Putamen (tissue), 1 donor: Measurements from ENCODE around the gene INTS14.
"Not testable (repeated sequence)": the region's sequence is repeated elsewhere in the genome, so short reads cannot be mapped to it uniquely, and the experiment has no call there.

Experiments used
- DNase-seq: peaks from one replicate; pipeline ENCODE4 v3.0.0-alpha.2; 2016; ENCODE audit warnings: low spot score

Gene INTS14

DNA sequence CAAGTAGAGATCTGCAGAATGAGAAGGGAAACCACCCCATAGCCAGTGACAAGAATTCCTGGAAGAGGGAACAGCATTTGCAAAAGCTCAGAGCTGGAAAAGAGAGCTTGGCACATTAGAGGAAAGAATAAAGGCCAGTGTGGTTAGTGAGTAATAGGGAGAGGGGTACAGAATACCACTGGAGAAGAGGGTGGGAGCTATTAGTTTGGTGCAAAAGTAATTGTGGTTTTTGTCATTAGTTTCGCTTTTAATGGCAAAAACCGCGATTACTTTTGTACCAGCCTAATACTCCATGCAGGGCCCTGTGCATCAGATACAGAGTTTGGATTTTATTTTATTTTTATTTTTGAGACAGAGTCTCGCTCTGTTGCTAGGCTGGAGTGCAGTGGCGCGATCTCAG is 20.6 kb upstream of the INTS14 start:
- DNase-seq: no peak

DNA sequence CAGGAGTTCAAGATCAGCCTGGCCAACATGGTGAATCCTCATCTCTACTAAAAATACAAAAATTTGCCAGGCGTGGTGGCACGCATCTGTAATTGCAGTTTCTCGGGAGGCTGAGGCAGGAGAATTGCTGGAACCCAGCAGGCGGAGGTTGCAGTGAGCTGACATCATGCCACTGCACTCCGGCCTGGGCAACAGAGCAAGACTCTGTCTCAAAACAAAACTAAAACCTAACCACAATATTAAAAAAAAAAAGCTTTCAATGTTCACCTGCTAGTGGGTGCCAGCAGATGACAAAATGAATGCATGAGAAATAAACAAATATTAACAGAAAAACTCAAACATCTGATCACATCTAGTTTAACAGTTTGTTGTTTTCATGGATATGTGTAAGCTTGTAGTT is 19.8 kb upstream of the INTS14 start:
- no peak for DNase-seq

DNA sequence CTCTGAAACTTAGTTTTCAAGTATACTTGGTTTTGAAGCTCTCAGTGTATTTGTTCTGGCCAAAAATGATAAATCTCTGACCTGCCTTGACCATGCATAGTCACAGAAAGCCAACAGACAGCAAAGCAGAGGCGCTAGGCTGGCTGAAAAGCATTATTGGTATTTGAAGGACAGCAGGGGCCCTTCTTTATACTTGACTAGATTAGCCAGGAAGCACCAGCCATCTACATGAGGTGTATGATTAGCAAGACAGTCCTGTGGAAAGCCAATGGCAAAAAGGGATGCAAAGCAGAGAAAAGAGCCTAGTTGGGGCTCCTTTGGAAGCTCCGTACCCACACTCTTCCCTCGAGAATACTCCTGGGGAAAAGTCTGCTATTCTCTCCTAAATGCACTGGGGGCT is 18.6 kb upstream of the INTS14 start:
- DNase-seq: no peak

DNA sequence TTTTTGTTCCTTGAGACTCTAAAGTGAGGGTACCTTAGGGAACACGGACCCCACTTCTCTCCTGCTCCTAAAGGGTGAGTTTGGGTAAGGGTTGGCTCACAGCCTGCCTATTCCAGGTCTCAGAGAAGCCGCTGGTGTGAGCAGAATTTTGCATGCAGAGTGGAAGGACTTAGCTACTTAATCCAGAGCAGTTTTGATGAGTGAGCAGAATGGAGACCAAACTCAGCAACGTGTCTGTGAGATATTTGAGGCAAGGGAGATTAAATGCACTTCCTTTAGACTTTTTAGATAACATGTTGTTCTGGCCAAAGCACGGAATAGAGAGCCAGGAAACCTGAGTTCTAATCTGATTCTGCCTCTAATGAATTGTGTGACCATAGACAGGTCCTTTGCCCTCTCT is 15.9 kb upstream of the INTS14 start:
- DNase-seq: no peak

DNA sequence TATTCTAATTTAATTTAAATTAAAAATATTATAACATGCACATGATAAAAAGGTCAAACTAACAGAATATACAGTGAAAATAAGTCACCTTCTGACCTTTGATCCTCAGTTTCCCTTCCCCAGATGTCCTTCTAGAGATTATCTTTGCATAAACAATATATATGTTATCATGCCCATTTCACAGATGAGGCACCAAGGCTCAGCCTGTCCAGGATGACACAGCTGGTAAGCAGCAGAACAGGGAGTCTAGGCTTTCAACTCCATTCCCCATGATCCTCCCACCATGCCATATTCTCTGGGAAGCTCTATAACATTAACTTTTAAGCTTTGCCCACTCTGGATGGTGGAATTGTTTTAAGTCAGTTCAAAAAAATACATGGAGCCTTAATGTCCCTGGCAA is 12.2 kb upstream of the INTS14 start:
- no peak for DNase-seq

DNA sequence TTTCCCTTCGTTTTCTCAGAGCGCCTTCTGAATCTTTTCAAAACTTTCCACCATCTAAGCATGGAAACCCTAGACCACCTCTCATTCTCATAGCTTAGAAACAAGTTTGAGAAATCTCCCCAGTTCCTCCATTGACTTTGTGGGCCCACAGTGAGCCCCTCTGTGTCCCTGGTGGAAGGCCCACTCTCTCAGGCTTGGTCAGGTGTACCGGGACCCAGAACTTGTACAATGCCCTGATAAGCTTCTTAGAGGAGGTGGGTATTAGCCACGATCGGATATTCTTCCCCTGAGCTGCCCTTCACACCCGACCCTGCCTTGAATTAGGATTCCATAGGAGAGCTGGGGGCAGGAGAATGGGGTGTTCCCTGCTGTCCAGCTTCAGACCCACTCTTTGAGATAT is 10.7 kb upstream of the INTS14 start, which contains the start of gene SLC24A1:
Gene SLC24A1 (plus strand): TSS at position 301 of the 400 bp plus-strand sequence. CDS start 2,143 bp downstream, outside the sequence.
- no peak for DNase-seq

DNA sequence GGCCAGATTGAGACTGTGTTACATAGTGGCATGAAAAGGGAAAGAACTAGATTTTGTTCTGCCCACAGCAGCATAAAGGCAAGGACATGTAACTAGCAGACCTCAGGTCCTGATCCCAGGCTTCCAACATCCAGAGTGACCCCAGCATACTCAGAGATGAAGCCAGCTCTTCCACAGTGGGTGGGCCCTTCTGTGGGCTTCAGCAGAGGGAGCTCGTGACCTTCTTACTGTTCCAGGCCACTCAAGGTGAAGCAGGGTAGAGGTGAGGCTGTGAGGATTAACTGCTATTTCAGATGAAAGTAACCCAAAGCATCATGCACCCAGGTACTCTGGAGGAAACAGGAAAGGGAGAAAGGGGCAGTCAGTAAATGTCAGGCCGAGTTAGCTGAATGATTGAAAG is 9.9 kb upstream of the INTS14 start:
- no peak for DNase-seq

DNA sequence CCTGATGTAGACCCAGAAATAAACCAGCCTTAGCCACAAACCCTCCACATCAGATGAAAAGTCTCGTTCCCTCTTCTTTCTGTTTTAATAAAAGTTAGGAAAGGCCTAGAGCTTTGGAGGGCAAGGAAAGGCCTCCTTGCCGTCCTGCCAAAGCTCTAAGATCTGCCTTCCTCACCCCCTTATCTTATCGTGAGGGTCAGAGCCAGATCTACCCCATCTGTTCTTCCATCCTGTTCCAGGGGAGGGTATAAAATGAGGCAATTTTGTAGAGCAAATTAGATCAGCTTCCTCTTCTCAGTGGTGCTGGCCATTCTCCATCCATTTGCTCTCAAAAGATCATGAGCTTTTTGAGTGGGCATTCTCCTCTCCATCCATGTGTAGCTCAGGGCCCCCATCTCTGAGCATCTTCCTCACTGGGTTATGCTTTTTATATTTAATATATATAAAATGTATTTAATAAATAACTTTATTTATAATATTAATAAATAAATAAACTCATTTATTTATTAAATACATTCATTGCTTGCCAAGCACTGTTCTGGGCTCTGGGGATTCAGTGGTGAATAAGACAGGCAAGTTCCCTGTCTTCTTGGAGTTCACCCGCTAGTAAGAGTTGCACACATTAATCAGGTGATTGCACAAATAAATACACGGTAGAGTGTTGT is 8.8 kb upstream of the INTS14 start:
- DNase-seq: no peak

DNA sequence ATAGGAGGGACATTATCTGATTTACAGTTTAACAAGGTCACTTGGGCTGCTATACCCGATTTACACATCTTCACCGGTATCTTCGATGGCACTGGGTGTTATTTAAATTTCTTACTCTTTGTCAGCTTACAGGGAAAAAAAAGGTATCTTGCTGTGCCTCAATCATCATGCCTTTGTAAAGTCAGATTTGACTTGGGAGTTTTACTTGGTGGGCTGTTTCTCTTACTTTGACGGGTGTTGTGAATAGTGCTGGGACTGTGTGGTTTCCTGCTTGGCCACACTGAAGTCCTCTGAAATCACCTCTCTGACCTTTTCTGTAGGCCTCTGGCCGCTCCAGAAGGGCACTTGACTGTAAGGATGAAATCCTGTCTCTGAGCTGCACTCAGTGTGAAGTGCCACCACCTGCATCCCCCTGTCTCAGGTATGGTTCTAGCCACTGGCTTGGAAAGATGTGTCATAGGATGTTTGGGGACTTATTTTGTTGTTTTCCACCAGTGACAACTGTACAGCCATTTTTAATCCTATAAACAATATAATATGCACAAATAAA is 7.7 kb upstream of the INTS14 start:
- DNase-seq: no peak

DNA sequence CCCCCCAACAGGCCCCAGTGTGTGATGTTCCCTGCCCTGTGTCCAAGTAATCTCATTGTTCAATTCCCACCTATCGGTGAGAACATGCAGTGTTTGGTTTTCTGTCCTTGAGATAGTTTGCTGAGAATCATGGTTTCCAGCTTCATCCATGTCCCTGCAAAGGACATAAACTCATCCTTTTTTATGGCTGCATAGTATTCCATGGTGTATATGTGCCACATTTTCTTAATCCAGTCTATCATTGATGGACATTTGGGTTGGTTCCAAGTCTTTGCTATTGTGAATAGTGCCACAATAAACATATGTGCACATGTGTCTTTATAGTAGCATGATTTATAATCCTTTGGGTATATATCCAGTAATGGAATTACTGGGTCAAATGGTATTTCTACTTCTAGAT is 5.0 kb upstream of the INTS14 start:
- DNase-seq: not testable (repeated sequence)

DNA sequence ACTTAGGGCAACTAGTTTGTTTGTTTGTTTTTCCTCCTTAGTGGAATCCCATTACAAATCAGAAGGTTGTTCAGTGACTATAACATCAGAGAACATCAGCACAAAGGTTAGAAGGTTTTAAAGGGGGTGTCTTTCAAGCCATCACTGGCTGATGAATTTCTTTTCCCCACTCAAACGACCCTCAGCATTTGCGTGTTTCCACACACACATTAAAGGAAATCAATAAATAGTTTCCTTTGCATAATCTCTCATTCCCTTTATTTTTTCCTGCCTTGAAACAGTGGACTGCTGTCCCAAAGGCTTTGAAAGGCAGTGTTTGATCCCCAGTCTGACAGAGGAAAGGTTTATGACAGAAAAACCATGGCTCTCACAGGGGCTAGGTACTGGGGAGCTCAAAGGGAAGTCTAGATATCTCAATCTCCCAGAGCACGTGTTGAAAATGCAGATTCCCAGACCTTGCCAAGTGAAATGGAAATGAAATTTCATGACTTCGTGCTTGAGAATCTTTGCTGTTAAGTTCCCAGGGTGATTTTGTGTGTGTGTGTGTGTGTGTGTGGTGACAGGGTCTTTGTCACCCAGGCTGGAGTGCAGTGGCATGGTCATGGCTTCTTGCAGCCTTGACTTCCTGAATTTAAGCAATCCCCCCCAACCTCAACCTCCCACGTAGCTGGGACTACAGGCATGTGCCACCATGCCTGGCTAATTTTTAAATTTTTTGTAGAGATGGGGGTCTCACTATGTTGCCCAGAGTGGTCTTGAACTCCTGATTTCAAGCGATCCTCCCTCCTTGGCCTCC is 2.2 kb upstream of the INTS14 start:
- DNase-seq: no peak

DNA sequence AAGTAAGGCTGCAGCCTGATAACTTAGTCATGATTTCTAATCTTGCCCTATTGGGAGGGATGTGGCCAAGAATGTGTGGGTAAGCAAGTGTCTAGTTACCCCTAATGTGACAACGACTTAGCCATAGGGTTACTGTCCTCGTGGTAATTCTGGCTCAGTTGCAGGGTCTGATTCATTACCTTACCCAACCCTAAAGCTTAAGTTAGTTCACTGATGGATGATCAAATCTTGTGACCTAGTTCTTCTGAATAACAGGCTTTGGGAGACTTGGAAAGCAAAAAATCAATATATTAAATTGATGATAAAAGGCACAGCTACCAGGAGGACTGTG is 1.6 kb upstream of the INTS14 start:
- no peak for DNase-seq

DNA sequence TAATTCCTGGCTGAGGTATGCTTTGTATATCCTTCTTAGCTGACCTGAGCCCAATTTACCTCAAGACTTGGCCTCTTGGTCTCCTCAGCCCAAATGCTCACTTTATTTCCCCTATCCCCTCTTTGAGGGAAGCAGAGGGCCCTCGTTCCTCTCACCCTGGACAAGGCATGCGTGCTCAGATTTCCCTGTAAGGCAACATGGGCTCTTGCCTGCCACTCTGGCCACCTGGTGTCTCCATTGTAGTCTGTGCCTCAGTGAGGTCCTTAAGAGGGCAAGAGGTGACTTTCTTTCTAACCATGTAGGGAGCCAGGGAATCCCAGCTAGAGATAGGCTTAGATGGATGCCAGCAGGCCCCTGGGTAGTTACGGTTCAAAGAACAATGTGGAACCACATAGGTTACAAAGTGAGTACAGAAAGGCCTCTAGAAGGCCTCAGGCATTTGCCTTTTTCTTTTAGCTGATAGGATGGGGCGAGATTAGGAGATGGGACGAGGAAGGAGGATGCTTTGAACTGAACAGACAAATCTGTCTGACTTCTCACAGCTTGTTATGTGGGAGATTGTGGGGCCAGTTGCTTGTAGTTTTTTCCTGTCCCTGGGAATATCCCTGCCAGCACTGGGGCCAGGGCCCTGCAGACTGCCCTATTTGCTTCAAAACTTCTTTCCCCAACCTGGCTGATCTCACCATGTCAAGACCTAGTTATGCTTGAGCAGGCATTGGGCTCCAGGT is 1.1 kb upstream of the INTS14 start:
- no peak for DNase-seq

DNA sequence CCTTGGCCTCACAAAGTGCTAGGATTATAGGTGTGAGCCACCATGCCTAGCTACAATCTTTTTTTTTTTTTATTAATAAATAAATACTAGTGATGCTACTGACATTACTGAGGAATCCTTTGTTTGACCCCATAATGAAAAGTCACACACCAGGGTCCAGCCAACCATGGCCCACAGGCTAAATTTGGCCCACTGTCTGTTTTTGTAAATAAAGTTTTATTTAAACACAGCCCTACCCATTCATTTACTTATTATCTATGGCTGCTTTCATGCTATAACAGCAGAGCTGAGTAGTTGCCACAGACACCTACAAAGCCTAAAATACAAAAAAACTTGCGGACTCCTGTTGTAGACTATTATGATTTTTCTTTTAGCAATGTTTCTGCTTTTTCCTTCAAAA is 7.4 kb downstream of the INTS14 start:
- DNase-seq: no peak

DNA sequence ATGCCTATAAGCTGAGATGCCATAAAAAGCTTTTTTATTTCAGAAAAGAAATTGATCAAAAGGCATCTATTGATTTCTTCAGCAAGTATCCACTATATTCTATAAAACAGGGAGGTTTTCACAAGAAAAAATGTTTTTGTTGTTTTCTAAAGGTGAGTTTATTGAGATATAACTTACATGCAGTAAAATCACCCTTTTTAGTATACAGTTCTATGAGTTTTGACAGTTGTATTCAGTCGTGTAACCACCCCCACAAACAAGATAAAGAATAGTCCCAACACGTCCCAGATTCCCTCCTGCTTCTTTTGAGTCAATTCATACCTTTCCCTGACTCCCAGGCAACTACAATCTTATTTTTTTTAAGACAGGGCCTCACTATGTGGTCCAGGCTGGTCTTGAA is 7.8 kb downstream of the INTS14 start:
- no peak for DNase-seq

DNA sequence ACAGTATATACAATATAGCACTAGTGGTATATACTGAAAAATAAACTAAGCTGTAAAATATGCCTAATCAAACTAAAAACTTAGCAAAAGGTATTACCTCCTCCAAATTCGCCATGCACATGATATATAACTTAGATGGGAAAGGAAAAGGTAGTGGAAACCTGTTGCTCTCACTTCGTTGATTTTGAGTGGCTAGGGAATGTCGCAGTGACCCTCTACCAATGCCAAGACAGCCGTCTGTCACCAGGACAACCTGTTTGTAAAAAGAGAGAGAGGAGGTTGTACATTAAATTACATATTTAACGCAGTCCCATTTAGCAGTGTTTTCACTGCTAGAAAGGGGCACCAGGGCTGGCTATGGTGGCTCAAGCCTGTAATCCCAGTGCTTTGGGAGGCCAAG is 11.3 kb downstream of the INTS14 start:
- DNase-seq: no peak

DNA sequence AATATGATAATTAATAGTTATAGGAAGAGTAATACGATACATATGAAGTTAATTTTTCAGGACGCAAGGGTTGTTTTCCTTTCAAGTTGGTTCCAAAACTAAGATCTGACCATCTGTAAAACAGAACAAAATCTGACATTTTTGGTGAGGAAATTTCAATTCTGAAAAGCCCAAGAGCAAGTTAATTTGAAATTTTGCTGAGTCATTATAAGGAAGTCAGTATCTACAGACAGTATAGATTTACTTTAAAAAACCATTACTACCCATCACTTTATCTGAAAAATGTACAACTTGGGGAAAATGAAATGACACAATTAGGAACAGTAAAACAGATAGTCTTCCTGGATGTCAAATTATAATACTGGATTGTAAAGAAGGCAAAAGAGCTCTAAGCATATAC is 12.5 kb downstream of the INTS14 start:
- no peak for DNase-seq

DNA sequence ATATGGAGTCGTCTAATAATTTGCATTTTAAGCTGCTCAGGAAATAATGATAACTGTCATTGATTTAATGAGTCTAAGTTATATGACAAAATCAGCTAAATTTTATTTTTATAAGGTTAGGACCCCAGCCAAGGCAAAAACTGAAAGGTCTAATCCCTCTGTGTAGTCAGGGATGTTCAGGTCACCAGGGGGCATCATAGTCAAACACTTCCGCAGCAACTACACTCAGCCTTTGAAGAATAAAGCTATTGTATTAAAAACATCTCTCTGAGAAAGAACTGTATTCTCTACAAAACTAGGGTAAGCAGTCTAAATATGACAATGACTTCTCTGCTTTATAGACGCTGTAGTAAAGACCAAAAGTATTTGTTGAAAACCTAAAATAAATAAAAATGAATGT is 15.0 kb downstream of the INTS14 start:
- peak; percentile 76 for DNase-seq

DNA sequence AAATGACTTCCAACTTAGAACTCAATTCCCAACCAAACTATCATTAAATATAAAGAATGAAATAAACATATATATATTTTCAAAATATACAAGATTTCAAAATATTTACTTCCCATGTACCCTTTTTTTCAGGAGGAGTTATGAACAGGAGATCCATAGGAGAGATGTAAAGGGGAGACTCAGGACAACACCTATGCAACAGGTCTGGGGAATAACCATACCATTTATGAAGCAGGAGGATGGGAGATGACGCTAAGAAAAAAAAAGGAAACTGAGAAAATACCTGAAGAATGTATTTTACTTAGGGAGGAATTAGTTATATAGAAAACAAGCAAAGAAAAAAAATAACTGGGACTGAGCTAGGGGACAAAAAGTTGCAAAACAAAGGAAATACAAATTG is 23.8 kb downstream of the INTS14 start:
- DNase-seq: no peak

DNA sequence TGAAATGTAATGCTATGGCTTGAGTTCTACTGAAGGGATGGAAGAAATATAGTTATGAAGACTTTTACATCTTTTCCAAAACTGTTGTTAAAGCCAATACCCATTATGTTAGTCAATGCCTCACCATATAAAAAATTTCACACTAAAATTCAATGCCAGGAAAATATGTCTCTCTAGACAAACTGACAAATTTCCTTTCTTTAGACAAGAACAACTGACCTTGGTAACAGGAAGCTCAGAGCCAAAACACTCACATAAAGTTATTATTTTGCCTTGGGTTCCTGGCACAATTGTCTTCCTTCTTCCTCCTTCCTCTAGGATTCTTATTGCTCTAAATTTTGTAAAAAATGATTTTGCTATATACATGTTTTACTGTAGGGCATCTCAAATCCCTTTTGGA is 26.7 kb downstream of the INTS14 start:
- DNase-seq: no peak

DNA sequence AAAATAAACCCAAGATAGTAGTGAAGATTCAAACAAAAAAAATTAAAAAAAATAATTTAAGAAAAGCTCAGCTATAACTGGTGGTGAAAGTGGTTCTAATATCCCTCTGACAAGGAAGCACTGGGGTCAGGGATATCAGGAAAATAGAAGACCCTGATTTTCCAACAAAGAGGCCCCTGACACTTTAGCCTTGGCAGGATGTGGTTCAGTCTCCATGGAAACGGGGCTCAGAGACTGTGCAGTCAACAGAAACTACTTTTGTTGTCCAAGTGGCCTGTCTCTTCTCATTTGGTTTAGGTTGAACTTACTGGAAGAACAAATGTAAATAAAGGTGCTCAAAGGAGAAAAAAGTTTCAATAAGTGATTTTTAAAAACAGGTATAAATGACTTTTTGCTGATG is 27.2 kb downstream of the INTS14 start:
- no peak for DNase-seq

DNA sequence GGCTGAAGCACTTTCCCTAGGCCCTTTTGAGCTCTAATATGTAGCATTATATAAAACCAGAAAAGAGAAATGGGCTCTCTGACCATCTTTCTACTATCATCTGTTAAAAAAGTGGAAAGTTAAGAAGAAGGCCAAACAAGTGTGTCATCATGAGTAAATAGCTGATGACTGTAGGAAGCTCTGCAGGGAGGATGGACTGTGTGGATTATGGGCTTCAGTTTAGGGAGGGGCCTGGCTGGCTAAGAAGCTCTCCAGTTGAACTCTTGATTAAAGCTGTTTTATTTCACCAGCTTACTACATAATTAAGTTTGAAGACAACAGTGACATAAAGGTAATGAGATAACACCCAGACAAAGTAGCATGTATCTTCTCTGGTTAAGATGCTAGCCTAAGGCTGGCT is 30.6 kb downstream of the INTS14 start:
- no peak for DNase-seq

DNA sequence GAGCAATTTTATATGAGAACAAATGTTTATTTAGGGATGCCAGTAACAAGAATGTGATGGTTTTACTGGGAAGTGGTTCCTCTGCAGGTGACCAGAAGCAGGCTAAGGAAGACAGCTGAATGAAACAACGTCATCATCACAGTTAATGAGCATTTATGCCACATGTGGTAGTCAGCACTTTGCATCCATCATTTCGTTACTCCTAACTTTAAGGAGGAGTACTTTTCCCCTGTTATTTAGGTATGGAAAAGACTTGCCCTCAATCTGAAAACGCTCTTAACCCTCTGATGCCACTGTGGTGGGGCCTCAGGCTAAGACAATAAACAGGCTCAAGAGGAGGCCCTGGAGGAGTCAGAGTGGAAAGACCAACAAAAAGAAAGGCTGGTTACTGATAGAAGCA is 31.2 kb downstream of the INTS14 start:
- no peak for DNase-seq
